ENCODE measurements around the gene ZNG1B.
"Not testable (repeated sequence)": the region's sequence is repeated elsewhere in the genome, so short reads cannot be mapped to it uniquely, and the experiment has no call there.

Gene ZNG1B

GRCh38 chr2:113496527-113496926, 59.0 kb downstream of the ZNG1B start:
- H3K4me3 ChIP-seq (ENCODE audit: low read length); H3K27me3 ChIP-seq (ENCODE audit: control insufficient read depth, insufficient read depth, low read length); H3K4me2 ChIP-seq (ENCODE audit: low read length); H3K9ac ChIP-seq (ENCODE audit: low read depth, low read length); H3K4me1 ChIP-seq (ENCODE audit: control insufficient read depth, insufficient read depth, low read length); H3K9me3 ChIP-seq (replicated peaks; ENCODE audit: low read length); H3K36me3 ChIP-seq (ENCODE audit: insufficient read depth, low read length): not testable (repeated sequence)

GRCh38 chr2:113498365-113498764, 60.9 kb downstream of the ZNG1B start, which contains the start of gene FOXD4L1:
Gene FOXD4L1 (plus strand): TSS chr2:113498665. CDS start chr2:113499257, 592 bp downstream.
- peaks cover 19% of the 10 kb centered on the region for H3K27me3 ChIP-seq (ENCODE audit: control insufficient read depth, insufficient read depth, low read length)
- not testable (repeated sequence) for H3K9ac ChIP-seq (ENCODE audit: low read depth, low read length); H3K4me2 ChIP-seq (ENCODE audit: low read length); H3K9me3 ChIP-seq (replicated peaks; ENCODE audit: low read length); H3K4me1 ChIP-seq (ENCODE audit: control insufficient read depth, insufficient read depth, low read length); H3K36me3 ChIP-seq (ENCODE audit: insufficient read depth, low read length); H3K4me3 ChIP-seq (ENCODE audit: low read length)

- H3K36me3 ChIP-seq (ENCODE audit: insufficient read depth, low read length); H3K4me3 ChIP-seq (ENCODE audit: low read length); H3K9me3 ChIP-seq (replicated peaks; ENCODE audit: low read length); H3K4me2 ChIP-seq (ENCODE audit: low read length); H3K4me1 ChIP-seq (ENCODE audit: control insufficient read depth, insufficient read depth, low read length); H3K9ac ChIP-seq (ENCODE audit: low read depth, low read length): not testable (repeated sequence)
- peaks cover 27% of the 10 kb centered on the region for H3K27me3 ChIP-seq (ENCODE audit: control insufficient read depth, insufficient read depth, low read length)
Measured at GRCh38 chr2:113499019-113499885, 61.8 kb downstream of the ZNG1B start.

- H3K9ac ChIP-seq (ENCODE audit: low read depth, low read length); H3K4me2 ChIP-seq (ENCODE audit: low read length); H3K4me3 ChIP-seq (ENCODE audit: low read length); H3K9me3 ChIP-seq (replicated peaks; ENCODE audit: low read length); H3K4me1 ChIP-seq (ENCODE audit: control insufficient read depth, insufficient read depth, low read length); H3K36me3 ChIP-seq (ENCODE audit: insufficient read depth, low read length): not testable (repeated sequence)
- H3K27me3 ChIP-seq (ENCODE audit: control insufficient read depth, insufficient read depth, low read length): peaks cover 29% of the 10 kb centered on the region
Measured at GRCh38 chr2:113499886-113500722, 62.6 kb downstream of the ZNG1B start.

GRCh38 chr2:113500723-113501038, 63.2 kb downstream of the ZNG1B start:
- H3K4me3 ChIP-seq (ENCODE audit: low read length); H3K9ac ChIP-seq (ENCODE audit: low read depth, low read length); H3K4me2 ChIP-seq (ENCODE audit: low read length); H3K9me3 ChIP-seq (replicated peaks; ENCODE audit: low read length); H3K4me1 ChIP-seq (ENCODE audit: control insufficient read depth, insufficient read depth, low read length); H3K36me3 ChIP-seq (ENCODE audit: insufficient read depth, low read length): not testable (repeated sequence)
- peaks cover 29% of the 10 kb centered on the region for H3K27me3 ChIP-seq (ENCODE audit: control insufficient read depth, insufficient read depth, low read length)

- not testable (repeated sequence) for H3K4me1 ChIP-seq (ENCODE audit: control insufficient read depth, insufficient read depth, low read length); H3K36me3 ChIP-seq (ENCODE audit: insufficient read depth, low read length); H3K9me3 ChIP-seq (replicated peaks; ENCODE audit: low read length); H3K9ac ChIP-seq (ENCODE audit: low read depth, low read length)
- peaks cover 29% of the 10 kb centered on the region for H3K27me3 ChIP-seq (ENCODE audit: control insufficient read depth, insufficient read depth, low read length)
- peak overlapping the region; percentile 62 for H3K4me3 ChIP-seq (ENCODE audit: low read length)
- H3K4me2 ChIP-seq (ENCODE audit: low read length): peak overlapping the region; percentile 83
Measured at GRCh38 chr2:113502216-113503093, 65.0 kb downstream of the ZNG1B start.

- peaks cover 32% of the 10 kb centered on the region for H3K27me3 ChIP-seq (ENCODE audit: control insufficient read depth, insufficient read depth, low read length)
- H3K4me3 ChIP-seq (ENCODE audit: low read length): peak overlapping the region; percentile 62
- not testable (repeated sequence) for H3K9me3 ChIP-seq (replicated peaks; ENCODE audit: low read length); H3K9ac ChIP-seq (ENCODE audit: low read depth, low read length); H3K36me3 ChIP-seq (ENCODE audit: insufficient read depth, low read length); H3K4me1 ChIP-seq (ENCODE audit: control insufficient read depth, insufficient read depth, low read length)
- peak overlapping the region; percentile 83 for H3K4me2 ChIP-seq (ENCODE audit: low read length)
Measured at GRCh38 chr2:113503094-113504042, 65.9 kb downstream of the ZNG1B start.

GRCh38 chr2:113504081-113504480, 66.6 kb downstream of the ZNG1B start:
- not testable (repeated sequence) for H3K9me3 ChIP-seq (replicated peaks; ENCODE audit: low read length); H3K4me1 ChIP-seq (ENCODE audit: control insufficient read depth, insufficient read depth, low read length); H3K36me3 ChIP-seq (ENCODE audit: insufficient read depth, low read length); H3K9ac ChIP-seq (ENCODE audit: low read depth, low read length); H3K4me3 ChIP-seq (ENCODE audit: low read length)
- H3K4me2 ChIP-seq (ENCODE audit: low read length): peak overlapping the region; percentile 83
- H3K27me3 ChIP-seq (ENCODE audit: control insufficient read depth, insufficient read depth, low read length): peaks cover 32% of the 10 kb centered on the region

- H3K9ac ChIP-seq (ENCODE audit: low read depth, low read length); H3K36me3 ChIP-seq (ENCODE audit: insufficient read depth, low read length); H3K4me1 ChIP-seq (ENCODE audit: control insufficient read depth, insufficient read depth, low read length); H3K4me2 ChIP-seq (ENCODE audit: low read length); H3K9me3 ChIP-seq (replicated peaks; ENCODE audit: low read length); H3K4me3 ChIP-seq (ENCODE audit: low read length): not testable (repeated sequence)
- peaks cover 20% of the 10 kb centered on the region for H3K27me3 ChIP-seq (ENCODE audit: control insufficient read depth, insufficient read depth, low read length)
Measured at GRCh38 chr2:113507394-113508140, 70.1 kb downstream of the ZNG1B start.

- H3K4me1 ChIP-seq (ENCODE audit: control insufficient read depth, insufficient read depth, low read length); H3K9me3 ChIP-seq (replicated peaks; ENCODE audit: low read length); H3K9ac ChIP-seq (ENCODE audit: low read depth, low read length); H3K36me3 ChIP-seq (ENCODE audit: insufficient read depth, low read length); H3K4me2 ChIP-seq (ENCODE audit: low read length); H3K4me3 ChIP-seq (ENCODE audit: low read length): not testable (repeated sequence)
- peaks cover 15% of the 10 kb centered on the region for H3K27me3 ChIP-seq (ENCODE audit: control insufficient read depth, insufficient read depth, low read length)
Measured at GRCh38 chr2:113508187-113508586, 70.7 kb downstream of the ZNG1B start.
